Measurements from ENCODE around the gene ELF2.

ELF2 gene

GRCh38 chr4:139188648-139189416, 11.8 kb upstream of the ELF2 start:
- TF ChIP-seq ISL1 (CRISPR knock-in tag; IDR thresholded peaks at IDR 0.05) (no peak), BACH2 (CRISPR knock-in tag; IDR thresholded peaks at IDR 0.05; ENCODE audit: borderline replicate concordance) (no peak), PATZ1 (CRISPR knock-in tag; IDR thresholded peaks at IDR 0.05; ENCODE audit: borderline replicate concordance) (no peak), ZC3H10 (CRISPR knock-in tag; IDR thresholded peaks at IDR 0.05) (no peak), ZFP30 (CRISPR knock-in tag; IDR thresholded peaks at IDR 0.05) (no peak), CSRNP3 (CRISPR knock-in tag; IDR thresholded peaks at IDR 0.05) (no peak), ARNTL (CRISPR knock-in tag; IDR thresholded peaks at IDR 0.05; ENCODE audit: borderline replicate concordance, low read depth) (no peak), CREB5 (CRISPR knock-in tag; IDR thresholded peaks at IDR 0.05; ENCODE audit: low read depth) (no peak), PPARA (CRISPR knock-in tag; IDR thresholded peaks at IDR 0.05; ENCODE audit: borderline replicate concordance) (no peak), RARB (CRISPR knock-in tag; IDR thresholded peaks at IDR 0.05) (no peak), ZNF8 (CRISPR knock-in tag; IDR thresholded peaks at IDR 0.05) (no peak), TCF4 (CRISPR knock-in tag; IDR thresholded peaks at IDR 0.05; ENCODE audit: borderline replicate concordance) (no peak), ZNF70 (CRISPR knock-in tag; IDR thresholded peaks at IDR 0.05) (no peak), TSHZ2 (CRISPR knock-in tag; IDR thresholded peaks at IDR 0.05) (no peak)
- no peak for ATAC-seq

- peak; percentile 95 for ATAC-seq
- TF ChIP-seq PPARA (CRISPR knock-in tag; IDR thresholded peaks at IDR 0.05; ENCODE audit: borderline replicate concordance): no peak
- TF ChIP-seq SNAI2 (CRISPR knock-in tag; IDR thresholded peaks at IDR 0.05): no peak
- no peak for TF ChIP-seq ISL1 (CRISPR knock-in tag; IDR thresholded peaks at IDR 0.05)
- TF ChIP-seq GLIS3 (CRISPR knock-in tag; IDR thresholded peaks at IDR 0.05): no peak
- TF ChIP-seq POU6F1 (CRISPR knock-in tag; IDR thresholded peaks at IDR 0.05; ENCODE audit: borderline replicate concordance, low read depth): no peak
- no peak for TF ChIP-seq ZNF565 (CRISPR knock-in tag; conservative IDR thresholded peaks at IDR 0.05; ENCODE audit: low read depth)
Measured at GRCh38 chr4:139184129-139184528, 7.1 kb upstream of the ELF2 start.

- peak; percentile 81 for ATAC-seq
- TF ChIP-seq ESRRG (CRISPR knock-in tag; IDR thresholded peaks at IDR 0.05) (no peak), BACH2 (CRISPR knock-in tag; IDR thresholded peaks at IDR 0.05; ENCODE audit: borderline replicate concordance) (no peak), ZNF70 (CRISPR knock-in tag; IDR thresholded peaks at IDR 0.05) (peak; percentile 34; the same call in 1 of the 2 replicates)
Measured at GRCh38 chr4:139177869-139178619, 1.0 kb upstream of the ELF2 start.
